Measurements from ENCODE around the gene CD44. TPM values are rescaled to one million over a fixed set of nuclear protein-coding genes. Genes with fewer than 3 reads are reported as not detected.
A peak's percentile ranks its signal among the peaks of the same experiment; 100 is the strongest.

CD44 gene
- total RNA-seq, 4 donors from 2014 or later, result 211 to 319 (median 266) TPM

- no peaks in the 10 kb centered on the region for H3K9me3 ChIP-seq
- no peaks in the 10 kb centered on the region for H3K27me3 ChIP-seq
- no peak for ATAC-seq
- TF ChIP-seq POLR2A (IDR thresholded peaks at IDR 0.05) (no peak), CTCF (IDR thresholded peaks at IDR 0.05) (no peak), EP300 (IDR thresholded peaks at IDR 0.05) (no peak), POLR2AphosphoS5 (IDR thresholded peaks at IDR 0.05) (no peak)
- WGBS, 2 donors (ENCODE audit: low coverage in 1 of 2), result 58 to 90% methylated on average over 4 of the region's 5 CpGs
- H3K4me1 ChIP-seq, result peaks cover 0 to 40% (median 13%) of the 10 kb centered on the region in 3 donors
- H3K4me3 ChIP-seq, result no peak overlapping the region
- no peaks in the 10 kb centered on the region for H3K36me3 ChIP-seq
- H3K27ac ChIP-seq, result peak overlapping the region; percentile 14 to 80 (median 68)
These were observed 22.7 kb upstream of the CD44 start for GRCh38 chr11:35116245-35116644.

GRCh38 chr11:35116762-35117640, 22.0 kb upstream of the CD44 start:
- Histone ChIP-seq H3K27me3 (no peaks in the 10 kb centered on the region), H3K27ac (peak overlapping the region; percentile 14 to 80 (median 68)), H3K4me3 (no peak overlapping the region), H3K36me3 (no peaks in the 10 kb centered on the region), H3K4me1 (peaks cover 0 to 33% (median 9%) of the 10 kb centered on the region in 3 donors), H3K9me3 (no peaks in the 10 kb centered on the region)
- peak; percentile 77 for ATAC-seq
- 17 to 29% methylated on average over 2 to 4 of the region's 4 CpGs for WGBS, 2 donors (ENCODE audit: low coverage in 1 of 2)
- TF ChIP-seq POLR2AphosphoS5 (IDR thresholded peaks at IDR 0.05), result peak; percentile 7
- TF ChIP-seq CTCF (IDR thresholded peaks at IDR 0.05), result no peak

GRCh38 chr11:35118906-35119305, 20.1 kb upstream of the CD44 start:
- Histone ChIP-seq H3K27me3 (no peaks in the 10 kb centered on the region), H3K9me3 (no peaks in the 10 kb centered on the region), H3K27ac (no peak overlapping the region), H3K4me3 (no peak overlapping the region), H3K36me3 (no peaks in the 10 kb centered on the region), H3K4me1 (peaks cover 0 to 30% (median 9%) of the 10 kb centered on the region in 3 donors)
- ATAC-seq, result no peak
- TF ChIP-seq CTCF (IDR thresholded peaks at IDR 0.05), result no peak
- no peak for TF ChIP-seq EP300 (IDR thresholded peaks at IDR 0.05)
- TF ChIP-seq POLR2AphosphoS5 (IDR thresholded peaks at IDR 0.05), result no peak
- no peak for TF ChIP-seq POLR2A (IDR thresholded peaks at IDR 0.05)
- WGBS, 2 donors (ENCODE audit: low coverage in 1 of 2), result 97 to 100% methylated on average over 4 of the region's 4 CpGs

GRCh38 chr11:35121326-35121865, 17.6 kb upstream of the CD44 start:
- Histone ChIP-seq H3K4me3 (no peak overlapping the region), H3K36me3 (no peaks in the 10 kb centered on the region), H3K9me3 (no peaks in the 10 kb centered on the region), H3K4me1 (peaks cover 0 to 15% (median 5%) of the 10 kb centered on the region in 3 donors), H3K27ac (no peak overlapping the region), H3K27me3 (no peaks in the 10 kb centered on the region)
- TF ChIP-seq POLR2AphosphoS5 (IDR thresholded peaks at IDR 0.05), result no peak
- no peak for TF ChIP-seq EP300 (IDR thresholded peaks at IDR 0.05)
- TF ChIP-seq POLR2A (IDR thresholded peaks at IDR 0.05), result no peak
- no peak for TF ChIP-seq CTCF (IDR thresholded peaks at IDR 0.05)
- WGBS, 2 donors (ENCODE audit: low coverage in 1 of 2), result 68 to 80% methylated on average over 2 of the region's 2 CpGs
- no peak for ATAC-seq

- Histone ChIP-seq H3K9me3 (no peaks in the 10 kb centered on the region), H3K4me1 (peaks cover 0 to 6% (median 0%) of the 10 kb centered on the region in 3 donors), H3K27ac (no peak overlapping the region), H3K36me3 (no peaks in the 10 kb centered on the region), H3K27me3 (no peaks in the 10 kb centered on the region), H3K4me3 (no peak overlapping the region)
- 100% methylated on average over 1 of the region's 1 CpG for WGBS, 2 donors (ENCODE audit: low coverage in 1 of 2)
- no peak for ATAC-seq
- TF ChIP-seq EP300 (IDR thresholded peaks at IDR 0.05), result no peak
- no peak for TF ChIP-seq POLR2AphosphoS5 (IDR thresholded peaks at IDR 0.05)
- TF ChIP-seq POLR2A (IDR thresholded peaks at IDR 0.05), result no peak
- no peak for TF ChIP-seq CTCF (IDR thresholded peaks at IDR 0.05)
These were observed 16.7 kb upstream of the CD44 start for GRCh38 chr11:35122308-35122707.

Measured in gastroesophageal sphincter (tissue), 4 donors.